Measurements from ENCODE around the gene C6orf89.

The C6orf89 gene

DNA sequence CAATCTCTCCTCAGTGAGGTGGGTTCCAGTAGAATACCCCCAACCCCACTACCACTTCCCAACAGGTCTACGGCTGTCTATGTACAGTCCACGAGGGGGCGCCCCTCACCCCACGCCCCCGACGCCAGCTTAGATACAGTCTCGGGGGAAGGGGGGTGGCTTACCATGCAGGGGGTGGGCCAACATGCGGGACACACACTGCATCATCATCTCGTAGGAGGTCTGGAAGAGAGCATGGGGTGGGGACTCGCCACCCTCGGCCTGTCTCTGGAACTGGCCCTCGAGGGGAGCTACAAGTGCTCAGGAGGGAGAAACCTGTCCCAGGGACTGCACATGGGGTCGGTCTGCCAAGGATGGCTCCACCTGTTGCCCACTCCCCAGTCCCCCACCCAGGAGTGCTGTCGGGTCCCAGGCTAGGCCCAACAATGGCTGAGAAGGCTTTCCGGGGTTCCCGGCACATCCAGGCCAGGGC, 91.8 kb downstream of the C6orf89 start:
- no peaks in the 10 kb centered on the region for H3K9me3 ChIP-seq (ENCODE audit: insufficient read depth, low read length)
- H3K27me3 ChIP-seq (ENCODE audit: insufficient read depth, insufficient read length): no peaks in the 10 kb centered on the region
- no peak overlapping the region for H3K4me3 ChIP-seq (ENCODE audit: insufficient read length, low read depth)
- TF ChIP-seq ZNF274 (IDR thresholded peaks at IDR 0.05; ENCODE audit: low read depth, low read length): no peak
- TF ChIP-seq SUZ12 (IDR thresholded peaks at IDR 0.05; ENCODE audit: extremely low read depth, insufficient read depth, insufficient read length): no peak
- no peak for TF ChIP-seq YY1 (IDR thresholded peaks at IDR 0.05; ENCODE audit: insufficient read depth, insufficient read length)
- H3K4me1 ChIP-seq (ENCODE audit: insufficient read depth, insufficient read length): peaks cover 11% of the 10 kb centered on the region
- H3K9ac ChIP-seq (ENCODE audit: insufficient read length, low read depth): no peak overlapping the region
- no peak for DNase-seq (ENCODE audit: low read depth, low spot score)
- peaks cover 90% of the 10 kb centered on the region for H3K36me3 ChIP-seq (ENCODE audit: insufficient read depth, insufficient read length, low read length)
